ENCODE results near the gene HOXA3.

Gene HOXA3

DNA sequence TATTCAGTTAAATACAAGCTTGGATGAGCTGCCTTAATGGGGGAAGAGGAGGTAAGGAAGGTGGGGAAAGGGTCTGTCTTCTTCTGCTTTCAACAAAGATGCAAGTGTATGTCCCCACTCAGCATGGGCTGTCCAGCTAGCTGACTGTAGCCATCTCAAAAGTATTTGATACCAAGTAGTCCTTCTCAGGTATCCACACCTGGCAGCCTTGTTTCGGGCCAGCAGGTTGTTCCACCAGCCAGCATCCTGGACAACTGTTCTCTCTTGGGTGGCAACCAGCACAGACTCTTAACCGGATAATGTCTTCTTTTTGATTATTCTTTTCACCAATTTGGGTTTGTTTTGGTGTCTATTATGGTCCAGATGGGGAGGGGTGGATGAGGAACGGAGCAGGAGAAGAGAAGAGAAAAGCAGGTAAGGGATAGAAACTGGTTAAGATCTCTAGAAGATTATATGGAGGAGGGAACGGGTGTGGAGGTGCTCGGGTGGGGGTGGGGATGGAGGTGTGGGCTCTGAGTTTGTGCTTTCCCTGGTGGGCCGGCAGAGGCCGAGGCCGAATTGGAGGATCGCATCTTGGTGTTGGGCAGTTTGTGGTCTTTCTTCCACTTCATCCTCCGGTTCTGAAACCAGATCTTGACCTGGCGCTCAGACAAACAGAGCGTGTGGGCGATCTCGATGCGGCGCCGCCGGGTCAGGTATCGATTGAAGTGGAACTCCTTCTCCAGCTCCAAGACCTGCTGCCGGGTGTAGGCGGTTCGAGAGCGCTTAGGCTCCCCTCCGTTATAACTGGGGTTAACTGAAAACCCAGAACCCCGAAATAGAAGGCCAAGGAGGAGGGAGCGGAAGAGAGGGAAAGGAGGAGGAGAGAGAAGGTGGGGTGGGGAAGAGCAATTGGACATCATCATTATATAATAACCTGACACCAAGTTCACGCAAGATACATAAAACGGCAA, 23.3 kb downstream of the HOXA3 start:
- H3K4me1 ChIP-seq (ENCODE audit: control insufficient read depth in 1 of 2, insufficient read depth in 1 of 2, low read depth in 1 of 2, low read length in 1 of 2) = peaks cover 9 to 11% of the 10 kb centered on the region in 2 experiments
- no peaks in the 10 kb centered on the region for H3K36me3 ChIP-seq
- H3K9me3 ChIP-seq = no peaks in the 10 kb centered on the region
- H3K27me3 ChIP-seq = peaks cover 64% of the 10 kb centered on the region
- TF ChIP-seq, protein P1, sequence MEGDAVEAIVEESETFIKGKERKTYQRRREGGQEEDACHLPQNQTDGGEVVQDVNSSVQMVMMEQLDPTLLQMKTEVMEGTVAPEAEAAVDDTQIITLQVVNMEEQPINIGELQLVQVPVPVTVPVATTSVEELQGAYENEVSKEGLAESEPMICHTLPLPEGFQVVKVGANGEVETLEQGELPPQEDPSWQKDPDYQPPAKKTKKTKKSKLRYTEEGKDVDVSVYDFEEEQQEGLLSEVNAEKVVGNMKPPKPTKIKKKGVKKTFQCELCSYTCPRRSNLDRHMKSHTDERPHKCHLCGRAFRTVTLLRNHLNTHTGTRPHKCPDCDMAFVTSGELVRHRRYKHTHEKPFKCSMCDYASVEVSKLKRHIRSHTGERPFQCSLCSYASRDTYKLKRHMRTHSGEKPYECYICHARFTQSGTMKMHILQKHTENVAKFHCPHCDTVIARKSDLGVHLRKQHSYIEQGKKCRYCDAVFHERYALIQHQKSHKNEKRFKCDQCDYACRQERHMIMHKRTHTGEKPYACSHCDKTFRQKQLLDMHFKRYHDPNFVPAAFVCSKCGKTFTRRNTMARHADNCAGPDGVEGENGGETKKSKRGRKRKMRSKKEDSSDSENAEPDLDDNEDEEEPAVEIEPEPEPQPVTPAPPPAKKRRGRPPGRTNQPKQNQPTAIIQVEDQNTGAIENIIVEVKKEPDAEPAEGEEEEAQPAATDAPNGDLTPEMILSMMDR (IDR thresholded peaks at IDR 0.05) = no peak
- H3K27ac ChIP-seq = no peak overlapping the region
- no peak overlapping the region for H3K4me3 ChIP-seq (ENCODE audit: low read depth in 1 of 2, low read length in 1 of 2)

DNA sequence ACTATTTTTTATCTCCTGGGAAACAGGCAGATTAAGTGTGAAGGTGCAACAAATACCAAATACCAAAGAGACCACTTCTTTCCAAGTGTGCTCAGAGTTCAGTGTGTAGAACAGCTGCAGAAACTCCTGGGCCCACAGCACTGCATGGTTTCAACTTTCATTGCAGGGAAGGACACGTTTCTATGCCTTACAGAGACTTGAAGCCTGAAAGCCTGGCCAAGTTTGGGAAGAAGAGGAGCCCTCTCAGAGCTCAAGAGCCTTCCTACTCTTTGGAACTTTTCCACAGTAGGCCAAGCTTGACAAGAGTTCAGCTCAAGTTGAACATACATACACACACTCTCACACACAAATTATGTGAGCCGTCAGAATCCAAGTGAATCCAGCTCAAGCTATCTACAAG, 24.3 kb downstream of the HOXA3 start:
- Histone ChIP-seq H3K9me3 (no peaks in the 10 kb centered on the region), H3K27me3 (peaks cover 63% of the 10 kb centered on the region), H3K27ac (no peak overlapping the region), H3K4me3 (ENCODE audit: low read depth in 1 of 2, low read length in 1 of 2) (no peak overlapping the region), H3K4me1 (ENCODE audit: control insufficient read depth in 1 of 2, insufficient read depth in 1 of 2, low read depth in 1 of 2, low read length in 1 of 2) (peaks cover 5 to 11% of the 10 kb centered on the region in 2 experiments), H3K36me3 (no peaks in the 10 kb centered on the region)
- TF ChIP-seq, protein P1 (IDR thresholded peaks at IDR 0.05) = no peak

- H3K4me3 ChIP-seq (ENCODE audit: low read depth in 1 of 2, low read length in 1 of 2) = no peak overlapping the region
- peaks cover 5 to 17% of the 10 kb centered on the region in 2 experiments for H3K4me1 ChIP-seq (ENCODE audit: control insufficient read depth in 1 of 2, insufficient read depth in 1 of 2, low read depth in 1 of 2, low read length in 1 of 2)
- H3K27me3 ChIP-seq = peaks cover 53% of the 10 kb centered on the region
- no peak overlapping the region for H3K27ac ChIP-seq
- TF ChIP-seq, protein P1 (IDR thresholded peaks at IDR 0.05) = no peak
- H3K36me3 ChIP-seq = no peaks in the 10 kb centered on the region
- no peaks in the 10 kb centered on the region for H3K9me3 ChIP-seq
These were observed 25.6 kb downstream of the HOXA3 start for GRCh38 chr7:27126596-27127327.

GRCh38 chr7:27125986-27126394, 26.4 kb downstream of the HOXA3 start:
- no peaks in the 10 kb centered on the region for H3K36me3 ChIP-seq
- peaks cover 48% of the 10 kb centered on the region for H3K27me3 ChIP-seq
- no peak overlapping the region for H3K4me3 ChIP-seq (ENCODE audit: low read depth in 1 of 2, low read length in 1 of 2)
- H3K4me1 ChIP-seq (ENCODE audit: control insufficient read depth in 1 of 2, insufficient read depth in 1 of 2, low read depth in 1 of 2, low read length in 1 of 2) = peaks cover 0 to 12% of the 10 kb centered on the region in 2 experiments
- TF ChIP-seq, protein P1 (IDR thresholded peaks at IDR 0.05) = no peak
- H3K9me3 ChIP-seq = no peaks in the 10 kb centered on the region
- H3K27ac ChIP-seq = no peak overlapping the region

- Histone ChIP-seq H3K9me3 (no peaks in the 10 kb centered on the region), H3K4me3 (ENCODE audit: low read depth in 1 of 2, low read length in 1 of 2) (no peak overlapping the region), H3K27me3 (peaks cover 45% of the 10 kb centered on the region), H3K4me1 (ENCODE audit: control insufficient read depth in 1 of 2, insufficient read depth in 1 of 2, low read depth in 1 of 2, low read length in 1 of 2) (peaks cover 0 to 11% of the 10 kb centered on the region in 2 experiments), H3K27ac (no peak overlapping the region), H3K36me3 (no peaks in the 10 kb centered on the region)
- TF ChIP-seq, protein P1 (IDR thresholded peaks at IDR 0.05) = no peak
These were observed 27.3 kb downstream of the HOXA3 start for GRCh38 chr7:27124902-27125689.
